Measurements from ENCODE around the gene MFAP4.

The MFAP4 gene

GRCh38 chr17:19398301-19399181, 11.6 kb upstream of the MFAP4 start (continued):
- no peak for TF ChIP-seq ZNF544 (tag by site-specific recombination; IDR thresholded peaks at IDR 0.05)
- TF ChIP-seq ZNF37A (tag by site-specific recombination; IDR thresholded peaks at IDR 0.05) = no peak
- TF ChIP-seq MEIS1 (CRISPR knock-in tag; IDR thresholded peaks at IDR 0.05; ENCODE audit: borderline replicate concordance) = peak; percentile 87; the same call in 1 of the 2 replicates
- 0 out of 2 replicates have a peak, but pooled peaks have one; percentile 14 for TF ChIP-seq ZBTB21 (tag by site-specific recombination; IDR thresholded peaks at IDR 0.05)
- TF ChIP-seq, protein P1, sequence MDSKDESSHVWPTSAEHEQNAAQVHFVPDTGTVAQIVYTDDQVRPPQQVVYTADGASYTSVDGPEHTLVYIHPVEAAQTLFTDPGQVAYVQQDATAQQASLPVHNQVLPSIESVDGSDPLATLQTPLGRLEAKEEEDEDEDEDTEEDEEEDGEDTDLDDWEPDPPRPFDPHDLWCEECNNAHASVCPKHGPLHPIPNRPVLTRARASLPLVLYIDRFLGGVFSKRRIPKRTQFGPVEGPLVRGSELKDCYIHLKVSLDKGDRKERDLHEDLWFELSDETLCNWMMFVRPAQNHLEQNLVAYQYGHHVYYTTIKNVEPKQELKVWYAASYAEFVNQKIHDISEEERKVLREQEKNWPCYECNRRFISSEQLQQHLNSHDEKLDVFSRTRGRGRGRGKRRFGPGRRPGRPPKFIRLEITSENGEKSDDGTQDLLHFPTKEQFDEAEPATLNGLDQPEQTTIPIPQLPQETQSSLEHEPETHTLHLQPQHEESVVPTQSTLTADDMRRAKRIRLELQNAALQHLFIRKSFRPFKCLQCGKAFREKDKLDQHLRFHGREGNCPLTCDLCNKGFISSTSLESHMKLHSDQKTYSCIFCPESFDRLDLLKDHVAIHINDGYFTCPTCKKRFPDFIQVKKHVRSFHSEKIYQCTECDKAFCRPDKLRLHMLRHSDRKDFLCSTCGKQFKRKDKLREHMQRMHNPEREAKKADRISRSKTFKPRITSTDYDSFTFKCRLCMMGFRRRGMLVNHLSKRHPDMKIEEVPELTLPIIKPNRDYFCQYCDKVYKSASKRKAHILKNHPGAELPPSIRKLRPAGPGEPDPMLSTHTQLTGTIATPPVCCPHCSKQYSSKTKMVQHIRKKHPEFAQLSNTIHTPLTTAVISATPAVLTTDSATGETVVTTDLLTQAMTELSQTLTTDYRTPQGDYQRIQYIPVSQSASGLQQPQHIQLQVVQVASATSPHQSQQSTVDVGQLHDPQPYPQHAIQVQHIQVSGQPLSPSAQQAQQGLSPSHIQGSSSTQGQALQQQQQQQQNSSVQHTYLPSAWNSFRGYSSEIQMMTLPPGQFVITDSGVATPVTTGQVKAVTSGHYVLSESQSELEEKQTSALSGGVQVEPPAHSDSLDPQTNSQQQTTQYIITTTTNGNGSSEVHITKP (tag by site-specific recombination; IDR thresholded peaks at IDR 0.05) = 0 out of 2 replicates have a peak, but pooled peaks have one; percentile 13
- no peak for TF ChIP-seq SALL2 (tag by site-specific recombination; IDR thresholded peaks at IDR 0.05; ENCODE audit: borderline replicate concordance)
- TF ChIP-seq, protein P2, sequence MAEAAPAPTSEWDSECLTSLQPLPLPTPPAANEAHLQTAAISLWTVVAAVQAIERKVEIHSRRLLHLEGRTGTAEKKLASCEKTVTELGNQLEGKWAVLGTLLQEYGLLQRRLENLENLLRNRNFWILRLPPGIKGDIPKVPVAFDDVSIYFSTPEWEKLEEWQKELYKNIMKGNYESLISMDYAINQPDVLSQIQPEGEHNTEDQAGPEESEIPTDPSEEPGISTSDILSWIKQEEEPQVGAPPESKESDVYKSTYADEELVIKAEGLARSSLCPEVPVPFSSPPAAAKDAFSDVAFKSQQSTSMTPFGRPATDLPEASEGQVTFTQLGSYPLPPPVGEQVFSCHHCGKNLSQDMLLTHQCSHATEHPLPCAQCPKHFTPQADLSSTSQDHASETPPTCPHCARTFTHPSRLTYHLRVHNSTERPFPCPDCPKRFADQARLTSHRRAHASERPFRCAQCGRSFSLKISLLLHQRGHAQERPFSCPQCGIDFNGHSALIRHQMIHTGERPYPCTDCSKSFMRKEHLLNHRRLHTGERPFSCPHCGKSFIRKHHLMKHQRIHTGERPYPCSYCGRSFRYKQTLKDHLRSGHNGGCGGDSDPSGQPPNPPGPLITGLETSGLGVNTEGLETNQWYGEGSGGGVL (tag by site-specific recombination; IDR thresholded peaks at IDR 0.05) = peak; percentile 39; the same call in 1 of the 2 replicates
- no peak for TF ChIP-seq HOXA7 (CRISPR knock-in tag; IDR thresholded peaks at IDR 0.05; ENCODE audit: borderline replicate concordance)
- no peak for TF ChIP-seq ZNF175 (tag by site-specific recombination; IDR thresholded peaks at IDR 0.05)
- TF ChIP-seq WT1 (tag by site-specific recombination; IDR thresholded peaks at IDR 0.05) = peak; percentile 43; the same call in 1 of the 2 replicates
- no peak for TF ChIP-seq ZNF23 (tag by site-specific recombination; IDR thresholded peaks at IDR 0.05; ENCODE audit: borderline replicate concordance)
- TF ChIP-seq KLF7 (tag by site-specific recombination; IDR thresholded peaks at IDR 0.05; ENCODE audit: borderline replicate concordance) = no peak
- TF ChIP-seq EGR2 (tag by site-specific recombination; IDR thresholded peaks at IDR 0.05; ENCODE audit: low read depth) = peak; percentile 82
- TF ChIP-seq ZSCAN5A (tag by site-specific recombination; IDR thresholded peaks at IDR 0.05) = no peak
- TF ChIP-seq ZFP69B (tag by site-specific recombination; IDR thresholded peaks at IDR 0.05) = no peak
- TF ChIP-seq CTCF (tag by site-specific recombination; IDR thresholded peaks at IDR 0.05) = no peak
- TF ChIP-seq, protein P3, sequence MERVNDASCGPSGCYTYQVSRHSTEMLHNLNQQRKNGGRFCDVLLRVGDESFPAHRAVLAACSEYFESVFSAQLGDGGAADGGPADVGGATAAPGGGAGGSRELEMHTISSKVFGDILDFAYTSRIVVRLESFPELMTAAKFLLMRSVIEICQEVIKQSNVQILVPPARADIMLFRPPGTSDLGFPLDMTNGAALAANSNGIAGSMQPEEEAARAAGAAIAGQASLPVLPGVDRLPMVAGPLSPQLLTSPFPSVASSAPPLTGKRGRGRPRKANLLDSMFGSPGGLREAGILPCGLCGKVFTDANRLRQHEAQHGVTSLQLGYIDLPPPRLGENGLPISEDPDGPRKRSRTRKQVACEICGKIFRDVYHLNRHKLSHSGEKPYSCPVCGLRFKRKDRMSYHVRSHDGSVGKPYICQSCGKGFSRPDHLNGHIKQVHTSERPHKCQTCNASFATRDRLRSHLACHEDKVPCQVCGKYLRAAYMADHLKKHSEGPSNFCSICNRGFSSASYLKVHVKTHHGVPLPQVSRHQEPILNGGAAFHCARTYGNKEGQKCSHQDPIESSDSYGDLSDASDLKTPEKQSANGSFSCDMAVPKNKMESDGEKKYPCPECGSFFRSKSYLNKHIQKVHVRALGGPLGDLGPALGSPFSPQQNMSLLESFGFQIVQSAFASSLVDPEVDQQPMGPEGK (tag by site-specific recombination; IDR thresholded peaks at IDR 0.05) = no peak
